ENCODE measurements around the gene SULF2.

- no peak for TF ChIP-seq POLR2A (IDR thresholded peaks at IDR 0.05)
- no peak for TF ChIP-seq CTCF (IDR thresholded peaks at IDR 0.05)
Observed at GRCh38 chr20:47734870-47735269, 50.4 kb downstream of the SULF2 start.

Data from body of pancreas (tissue), 4 donors.